HG03135 (cell line): ENCODE measurements around the gene DUSP23.

Source experiments
- ATAC-seq: cut with Tn5 transposase; IDR thresholded peaks from one replicate; pipeline ENCODE4 v1.9.1; 2021; ENCODE audit warnings: mild to moderate bottlenecking, moderate library complexity; ENCODE audit not compliant: unreplicated experiment

The DUSP23 gene

DNA sequence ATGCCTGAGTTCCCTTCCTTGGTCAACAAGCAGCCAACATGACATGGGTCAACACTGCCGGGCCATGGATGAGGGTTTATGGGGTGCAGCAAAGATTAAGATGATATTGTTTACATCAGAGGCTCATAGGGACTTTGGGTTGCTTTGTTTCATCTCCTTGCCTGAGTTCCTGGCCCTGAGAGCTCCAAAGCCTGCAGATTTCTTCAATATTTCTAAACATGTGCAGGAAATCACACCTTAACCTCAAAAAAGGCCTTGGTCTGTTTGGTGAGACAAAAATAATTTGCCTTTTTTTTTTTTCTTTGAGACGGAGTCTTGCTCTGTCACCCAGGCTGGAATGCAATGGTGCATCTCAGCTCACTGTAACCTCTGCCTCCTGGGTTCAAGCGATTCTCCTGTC lies 46.8 kb downstream of the DUSP23 start:
- no peak for ATAC-seq

DNA sequence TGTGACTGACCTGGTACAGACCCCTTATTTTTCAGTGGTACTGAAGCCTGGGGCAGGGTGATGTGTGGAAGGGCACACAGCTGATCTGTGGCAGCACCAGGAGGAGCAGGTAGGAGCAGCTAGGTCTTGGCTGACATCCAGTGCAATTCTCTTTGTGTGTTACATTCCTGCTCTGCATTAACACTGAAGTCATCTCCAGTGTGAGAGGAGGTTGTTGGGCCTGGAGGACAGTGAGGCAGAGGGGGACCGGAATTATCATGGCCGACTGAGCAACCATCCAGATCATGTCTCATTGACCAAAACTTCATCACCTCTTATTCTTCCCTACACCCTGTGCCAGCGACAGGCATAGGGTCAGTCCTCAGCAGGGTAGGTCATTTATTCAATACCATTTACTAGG lies 47.4 kb downstream of the DUSP23 start:
- no peak for ATAC-seq

DNA sequence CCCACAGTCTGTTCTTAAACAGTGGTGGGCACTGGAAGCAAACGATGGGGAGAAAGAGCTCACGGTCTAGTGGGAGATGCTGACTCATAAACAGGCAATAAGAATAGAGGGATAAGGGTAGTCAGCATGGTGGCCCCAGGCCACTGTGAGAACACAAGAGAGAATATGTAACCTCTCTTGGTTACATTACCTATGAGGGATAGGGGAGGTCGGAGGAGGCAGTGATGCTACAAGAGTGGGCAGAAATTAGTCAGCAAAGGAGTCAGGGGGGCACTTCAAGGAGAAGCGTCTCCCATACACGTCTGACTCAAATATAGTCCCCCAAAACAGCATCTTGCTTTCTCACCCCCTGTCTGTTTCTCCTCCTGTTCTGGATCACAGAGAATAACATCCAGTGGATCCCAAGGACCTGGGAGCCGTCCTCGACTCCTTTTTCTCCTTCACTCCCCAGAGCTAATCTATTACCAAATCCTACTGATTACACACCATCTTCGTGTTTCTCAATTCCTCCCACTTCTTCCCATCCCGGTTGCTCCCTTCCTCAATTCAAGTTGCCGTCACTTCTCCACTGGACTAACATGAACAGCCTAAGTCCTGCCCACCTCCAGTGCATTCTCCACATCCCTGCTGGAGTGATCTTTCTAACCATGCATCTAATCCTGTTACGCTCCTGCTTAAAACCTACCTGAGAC lies 48.0 kb downstream of the DUSP23 start:
- ATAC-seq = no peak

DNA sequence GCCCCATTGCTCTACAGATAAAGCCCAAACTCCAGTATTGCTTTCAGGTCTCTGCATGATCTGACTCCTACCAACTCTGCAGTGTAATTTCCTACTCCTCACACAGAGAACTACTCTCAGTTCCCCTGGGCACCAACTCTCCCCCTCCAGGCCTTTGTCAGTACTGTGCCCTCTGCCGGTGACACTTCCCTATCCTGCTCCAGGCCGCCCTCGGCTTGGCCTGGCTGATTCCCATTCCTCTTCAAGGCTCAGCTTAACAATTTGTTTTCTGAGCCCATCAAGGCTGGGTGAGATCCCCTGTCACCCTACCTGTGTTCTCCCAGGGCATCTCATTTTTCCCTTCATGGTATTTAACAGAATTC lies 48.5 kb downstream of the DUSP23 start:
- ATAC-seq = peak; percentile 83

DNA sequence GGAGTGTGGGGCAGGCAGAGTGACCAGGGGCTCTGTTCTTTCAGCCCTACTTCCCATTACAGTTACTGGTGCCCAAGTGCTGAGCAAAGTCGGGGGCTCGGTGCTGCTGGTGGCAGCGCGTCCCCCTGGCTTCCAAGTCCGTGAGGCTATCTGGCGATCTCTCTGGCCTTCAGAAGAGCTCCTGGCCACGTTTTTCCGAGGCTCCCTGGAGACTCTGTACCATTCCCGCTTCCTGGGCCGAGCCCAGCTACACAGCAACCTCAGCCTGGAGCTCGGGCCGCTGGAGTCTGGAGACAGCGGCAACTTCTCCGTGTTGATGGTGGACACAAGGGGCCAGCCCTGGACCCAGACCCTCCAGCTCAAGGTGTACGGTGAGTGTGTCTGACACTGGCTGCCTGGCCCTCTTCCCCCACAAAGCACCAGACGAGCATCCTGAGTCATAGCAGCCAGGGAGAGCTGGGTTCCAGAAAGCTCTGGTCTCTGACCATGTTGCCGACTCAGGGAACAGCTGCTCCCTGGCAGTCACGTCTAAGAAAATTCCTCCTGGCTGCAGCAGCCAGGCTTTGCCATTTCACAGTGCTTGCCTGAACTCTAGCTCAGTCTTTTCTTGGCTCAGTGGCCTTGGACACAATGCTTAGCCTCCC lies 49.2 kb downstream of the DUSP23 start:
- no peak for ATAC-seq

DNA sequence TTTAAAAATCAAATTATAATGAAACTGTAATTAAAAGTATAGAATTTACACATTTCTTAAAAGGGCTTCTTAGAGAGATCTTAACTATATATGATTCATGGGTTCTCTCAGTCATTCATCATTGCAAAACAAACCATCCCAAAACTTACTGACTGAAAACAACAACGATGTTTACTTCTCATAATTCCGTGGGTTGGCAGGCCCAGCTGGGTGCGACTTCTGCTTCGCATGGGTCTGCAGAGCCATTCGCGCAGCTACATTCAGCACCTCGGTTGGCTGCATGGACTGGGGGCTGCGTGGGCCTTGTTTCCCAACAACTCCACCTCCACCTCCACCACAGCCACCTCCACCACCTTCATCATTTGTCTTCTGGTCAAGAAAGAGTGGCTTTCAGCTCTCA lies 50.0 kb downstream of the DUSP23 start:
- ATAC-seq = no peak

DNA sequence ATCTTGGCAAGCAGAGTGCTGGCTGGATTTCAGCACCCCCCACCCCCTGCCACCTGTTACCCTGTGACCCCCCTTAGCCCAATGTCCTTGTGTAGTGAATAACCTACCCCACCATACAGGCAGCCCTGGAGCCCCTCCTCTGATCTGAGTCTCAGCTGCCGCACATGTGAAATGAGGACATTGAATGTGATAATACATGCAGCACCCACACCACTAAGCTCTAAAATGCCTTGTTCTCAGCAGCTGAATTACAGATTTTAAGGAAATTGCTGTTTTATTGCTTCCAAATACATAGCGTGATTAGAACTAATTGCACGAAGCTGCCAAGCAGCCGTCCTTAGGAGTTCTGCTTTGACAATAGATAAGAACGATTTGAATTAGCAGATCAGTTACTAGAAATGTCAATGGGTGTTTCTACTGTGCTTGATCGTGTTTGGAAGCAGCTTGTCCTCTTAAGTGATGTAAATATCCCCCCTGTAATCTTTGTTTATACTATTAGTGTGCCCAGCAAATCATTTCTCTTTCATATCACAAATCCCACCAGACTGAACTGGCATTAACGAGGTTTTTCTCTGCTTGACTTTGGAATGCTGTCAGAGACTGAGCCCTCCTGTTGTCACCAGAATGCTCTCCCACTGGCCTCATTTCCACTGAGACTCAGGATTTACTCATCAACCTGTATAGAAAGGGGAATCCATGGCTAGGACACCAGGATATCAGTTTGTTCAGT lies 50.8 kb downstream of the DUSP23 start:
- ATAC-seq = no peak
